Endothelial cell (in vitro differentiated cells): ENCODE measurements around the gene VASH2. TPM values are rescaled to one million over a fixed set of nuclear protein-coding genes. Genes with fewer than 3 reads are reported as not detected.
A peak's percentile ranks its signal among the peaks of the same experiment; 100 is the strongest.

Experiments
- DNase-seq: peaks from one replicate; pipeline ENCODE4 v3.0.0; 2021; ENCODE audit warnings: low spot score
- H3K27ac Mint-ChIP-seq: one replicate; pipeline ENCODE4 v1.8.0; 2021; ENCODE audit warnings: mixed read lengths, inconsistent platforms; ENCODE audit not compliant: unreplicated experiment
- H3K27me3 Mint-ChIP-seq: one replicate; pipeline ENCODE4 v1.8.0; 2021; ENCODE audit warnings: mild to moderate bottlenecking, moderate library complexity, mixed read lengths, inconsistent platforms; ENCODE audit not compliant: unreplicated experiment
- H3K36me3 Mint-ChIP-seq: one replicate; pipeline ENCODE4 v1.8.0; 2021; ENCODE audit warnings: mild to moderate bottlenecking, low read depth, mixed read lengths, inconsistent platforms; ENCODE audit not compliant: unreplicated experiment
- H3K4me1 Mint-ChIP-seq: one replicate; pipeline ENCODE4 v1.8.0; 2021; ENCODE audit warnings: mild to moderate bottlenecking, mixed read lengths, inconsistent platforms; ENCODE audit not compliant: unreplicated experiment
- H3K4me3 Mint-ChIP-seq: one replicate; pipeline ENCODE4 v1.8.0; 2021; ENCODE audit warnings: mild to moderate bottlenecking, mixed read lengths, inconsistent platforms; ENCODE audit not compliant: unreplicated experiment
- H3K9me3 Mint-ChIP-seq: one replicate; pipeline ENCODE4 v1.8.0; 2021; ENCODE audit warnings: mixed read lengths, inconsistent platforms; ENCODE audit not compliant: unreplicated experiment
- total RNA-seq: library from RNA; stranded (reverse); fragmentation: NEBNext Ultra II Directional; extraction: Animal tissue kit (Norgen Biotek cat#: 25700); gene quantifications from one replicate; pipeline ENCODE4 v1.2.1, GENCODE V29; 2021; ENCODE audit not compliant: unreplicated experiment
- TF ChIP-seq, protein P1 (sequence below): fragments of 200-600 bp; sonication (generic); IDR thresholded peaks from one replicate; pipeline ENCODE4 v1.5.0; 2021; ENCODE audit warnings: antibody characterized with exemption; ENCODE audit not compliant: unreplicated experiment

VASH2 gene
- total RNA-seq, 1 donor from 2014 or later, result 8.3 TPM

DNA sequence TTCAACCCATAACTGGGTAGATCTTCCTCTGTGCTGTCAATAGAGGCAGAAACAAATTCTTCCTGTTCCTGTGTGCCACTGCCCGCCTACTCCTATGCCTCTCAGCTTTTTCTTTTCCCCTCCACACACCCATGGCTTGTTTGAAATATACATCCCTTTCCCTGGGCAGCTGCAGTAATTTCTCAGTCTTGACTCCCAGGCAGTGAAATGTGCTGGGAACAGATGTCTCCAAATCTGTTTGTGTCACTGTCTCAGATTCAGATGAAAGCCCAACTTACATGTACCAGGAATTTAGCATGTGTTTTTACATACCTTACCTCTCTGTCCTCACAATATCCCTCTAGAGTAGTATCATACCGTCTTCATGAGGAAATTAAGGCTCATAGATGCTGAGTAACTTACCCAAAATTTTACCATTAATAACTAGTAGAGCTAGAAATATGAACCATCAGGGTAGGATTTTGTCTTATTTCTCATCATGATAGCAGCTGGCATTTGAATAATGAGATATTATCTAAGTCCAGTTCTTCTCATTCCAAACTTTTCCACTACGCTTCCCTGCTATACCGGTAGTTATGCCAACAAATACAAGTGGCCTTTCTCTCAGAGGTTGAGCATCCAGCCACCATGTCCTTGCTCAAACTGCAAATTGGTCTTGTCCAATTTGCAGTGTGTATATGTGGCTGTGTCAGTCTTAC, 4.7 kb upstream of the VASH2 start:
- Mint-ChIP-seq H3K9me3 (no peaks in the 10 kb centered on the region), H3K4me3 (no peak overlapping the region), H3K36me3 (no peaks in the 10 kb centered on the region), H3K27me3 (peaks cover 9% of the 10 kb centered on the region), H3K4me1 (peaks cover 4% of the 10 kb centered on the region), H3K27ac (no peak overlapping the region)
- TF ChIP-seq, protein P1, sequence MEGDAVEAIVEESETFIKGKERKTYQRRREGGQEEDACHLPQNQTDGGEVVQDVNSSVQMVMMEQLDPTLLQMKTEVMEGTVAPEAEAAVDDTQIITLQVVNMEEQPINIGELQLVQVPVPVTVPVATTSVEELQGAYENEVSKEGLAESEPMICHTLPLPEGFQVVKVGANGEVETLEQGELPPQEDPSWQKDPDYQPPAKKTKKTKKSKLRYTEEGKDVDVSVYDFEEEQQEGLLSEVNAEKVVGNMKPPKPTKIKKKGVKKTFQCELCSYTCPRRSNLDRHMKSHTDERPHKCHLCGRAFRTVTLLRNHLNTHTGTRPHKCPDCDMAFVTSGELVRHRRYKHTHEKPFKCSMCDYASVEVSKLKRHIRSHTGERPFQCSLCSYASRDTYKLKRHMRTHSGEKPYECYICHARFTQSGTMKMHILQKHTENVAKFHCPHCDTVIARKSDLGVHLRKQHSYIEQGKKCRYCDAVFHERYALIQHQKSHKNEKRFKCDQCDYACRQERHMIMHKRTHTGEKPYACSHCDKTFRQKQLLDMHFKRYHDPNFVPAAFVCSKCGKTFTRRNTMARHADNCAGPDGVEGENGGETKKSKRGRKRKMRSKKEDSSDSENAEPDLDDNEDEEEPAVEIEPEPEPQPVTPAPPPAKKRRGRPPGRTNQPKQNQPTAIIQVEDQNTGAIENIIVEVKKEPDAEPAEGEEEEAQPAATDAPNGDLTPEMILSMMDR, result no peak
- DNase-seq, result no peak

DNA sequence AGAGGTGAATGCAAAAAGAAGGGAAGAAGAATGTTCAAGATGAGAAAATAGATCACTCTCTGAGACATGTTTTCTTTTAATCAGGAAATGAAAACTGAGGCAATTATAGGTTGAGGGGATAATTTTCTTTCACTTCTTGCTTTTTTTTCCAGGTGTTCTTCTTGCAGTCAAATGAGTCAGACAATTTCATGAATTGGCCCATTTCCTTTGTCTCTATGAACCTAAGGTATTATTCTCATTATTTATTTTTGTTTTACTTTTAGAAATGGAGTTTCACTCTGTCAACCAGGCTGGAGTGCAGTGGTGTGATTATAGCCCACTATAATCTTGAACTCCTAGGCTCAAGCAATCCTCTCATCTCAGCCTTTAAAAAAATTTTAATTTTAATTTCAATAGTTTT, 3.5 kb upstream of the VASH2 start:
- Mint-ChIP-seq H3K27me3 (peaks cover 9% of the 10 kb centered on the region), H3K9me3 (no peaks in the 10 kb centered on the region), H3K27ac (no peak overlapping the region), H3K4me1 (peaks cover 5% of the 10 kb centered on the region), H3K4me3 (no peak overlapping the region), H3K36me3 (no peaks in the 10 kb centered on the region)
- TF ChIP-seq, protein P1, result no peak
- DNase-seq, result no peak

- DNase-seq, result no peak
- Mint-ChIP-seq H3K4me1 (peaks cover 12% of the 10 kb centered on the region), H3K9me3 (no peaks in the 10 kb centered on the region), H3K4me3 (peak overlapping the region; percentile 90), H3K27ac (no peak overlapping the region), H3K27me3 (peaks cover 10% of the 10 kb centered on the region), H3K36me3 (peaks cover 4% of the 10 kb centered on the region)
- TF ChIP-seq, protein P1, result no peak
Observed at GRCh38 chr1:212949771-212950170, 570 bp upstream of the VASH2 start.

- DNase-seq, result peak; percentile 18
- H3K4me1 Mint-ChIP-seq, result peaks cover 14% of the 10 kb centered on the region
- TF ChIP-seq, protein P1, result no peak
- no peaks in the 10 kb centered on the region for H3K9me3 Mint-ChIP-seq
- no peak overlapping the region for H3K27ac Mint-ChIP-seq
- H3K27me3 Mint-ChIP-seq, result peaks cover 10% of the 10 kb centered on the region
- H3K36me3 Mint-ChIP-seq, result peaks cover 4% of the 10 kb centered on the region
- peak overlapping the region; percentile 90 for H3K4me3 Mint-ChIP-seq
Observed at GRCh38 chr1:212951126-212951946, 995 bp downstream of the VASH2 start.
